Measurements from ENCODE around the gene AHCYL1.

Gene AHCYL1

GRCh38 chr1:110040548-110040947 is 56.0 kb downstream of the AHCYL1 start:
- DNase-seq = no peak

- no peak for DNase-seq
These were observed 58.5 kb downstream of the AHCYL1 start for GRCh38 chr1:110043016-110043415.

- DNase-seq = no peak
These were observed 62.9 kb downstream of the AHCYL1 start for GRCh38 chr1:110047463-110047862.

- no peak for DNase-seq
These were observed 63.7 kb downstream of the AHCYL1 start for GRCh38 chr1:110048240-110048639.

- no peak for DNase-seq
These were observed 64.5 kb downstream of the AHCYL1 start for GRCh38 chr1:110048923-110049601.

GRCh38 chr1:110049801-110050601 is 65.4 kb downstream of the AHCYL1 start:
- no peak for DNase-seq

GRCh38 chr1:110050602-110051261 is 66.2 kb downstream of the AHCYL1 start:
- no peak for DNase-seq

- no peak for DNase-seq
These were observed 66.7 kb downstream of the AHCYL1 start for GRCh38 chr1:110051262-110051648.

GRCh38 chr1:110053552-110054428 is 69.2 kb downstream of the AHCYL1 start:
- DNase-seq = peak; percentile 66

- DNase-seq = no peak
These were observed 71.1 kb downstream of the AHCYL1 start for GRCh38 chr1:110055493-110056284.

- DNase-seq = no peak
These were observed 71.7 kb downstream of the AHCYL1 start for GRCh38 chr1:110056285-110056683.

- no peak for DNase-seq
These were observed 72.2 kb downstream of the AHCYL1 start for GRCh38 chr1:110056776-110057175.

- no peak for DNase-seq
These were observed 73.5 kb downstream of the AHCYL1 start for GRCh38 chr1:110057963-110058518.

- DNase-seq = no peak
These were observed 74.0 kb downstream of the AHCYL1 start for GRCh38 chr1:110058591-110058990.

GRCh38 chr1:110059133-110059863 is 74.7 kb downstream of the AHCYL1 start:
- DNase-seq = no peak

- DNase-seq = peak; percentile 69
These were observed 75.6 kb downstream of the AHCYL1 start for GRCh38 chr1:110060034-110060661.

- DNase-seq = no peak
These were observed 76.1 kb downstream of the AHCYL1 start for GRCh38 chr1:110060662-110061060.

GRCh38 chr1:110061341-110061740 is 76.8 kb downstream of the AHCYL1 start:
- DNase-seq = no peak

- no peak for DNase-seq
These were observed 78.0 kb downstream of the AHCYL1 start for GRCh38 chr1:110062612-110063011.

- no peak for DNase-seq
These were observed 79.2 kb downstream of the AHCYL1 start for GRCh38 chr1:110063781-110064180.

All from activated gamma-delta T cell treated with Interleukin-2 at 50 U/mL for 16 hours (primary cell).